Ishikawa (cell line): ENCODE data around the gene AIMP2.

Experiments
- CEBPB ChIP-seq: IDR thresholded peaks from 2 replicates; pipeline ENCODE4 v1.6.1; 2012
- EP300 ChIP-seq: IDR thresholded peaks from 2 replicates; pipeline ENCODE4 v1.6.1; 2012; ENCODE audit warnings: borderline replicate concordance
- RAD21 ChIP-seq: IDR thresholded peaks from 2 replicates; pipeline ENCODE4 v1.6.1; 2012; ENCODE audit warnings: low read depth
- TAF1 ChIP-seq: IDR thresholded peaks from 2 replicates; pipeline ENCODE4 v1.6.1; 2012; ENCODE audit warnings: low read depth, mild to moderate bottlenecking
- YY1 ChIP-seq: IDR thresholded peaks from 2 replicates; pipeline ENCODE4 v1.6.1; 2012; ENCODE audit warnings: low read depth
- TF ChIP-seq, protein P1 (sequence below): IDR thresholded peaks from 2 replicates; pipeline ENCODE4 v1.6.1; 2012; ENCODE audit warnings: low read depth, mild to moderate bottlenecking

DNA sequence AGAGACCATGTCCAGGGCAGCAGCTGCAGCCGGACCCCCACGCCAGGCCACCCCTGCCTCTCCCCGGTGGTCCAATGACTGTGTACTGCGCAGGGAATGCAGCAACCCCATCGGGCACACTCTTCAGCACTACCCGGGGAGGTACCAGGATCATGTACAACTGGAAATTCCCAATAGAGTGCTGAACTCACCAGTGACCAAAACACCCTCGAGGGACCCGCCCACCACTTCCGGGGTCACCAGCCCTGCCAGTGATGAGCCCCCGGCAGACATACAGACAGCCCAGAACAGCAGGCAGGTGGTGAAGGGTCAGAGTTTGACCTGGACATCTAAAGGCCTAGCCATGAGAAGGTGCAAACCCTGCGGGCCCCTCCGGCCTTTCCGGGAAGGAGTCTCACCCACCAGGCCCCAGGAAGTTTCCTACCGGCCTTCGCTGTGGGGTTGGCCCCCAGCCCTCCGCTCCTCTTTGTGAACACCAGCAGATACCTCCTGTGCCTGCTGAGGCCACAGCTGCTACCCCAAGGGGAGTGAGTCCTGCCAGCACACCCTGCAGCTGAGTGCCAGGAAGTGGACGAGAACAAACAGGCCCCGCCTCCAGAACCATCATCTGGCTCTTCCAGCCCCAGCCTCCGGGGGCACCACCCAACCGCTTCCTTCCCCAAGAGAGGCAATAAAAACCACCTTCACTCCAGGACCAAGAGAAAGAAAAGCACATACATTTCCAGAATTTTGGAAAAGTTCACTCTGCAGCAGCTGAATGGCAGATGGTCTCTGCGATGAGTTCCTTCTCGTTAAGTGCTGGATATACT lies 17.1 kb downstream of the AIMP2 start:
- TF ChIP-seq TAF1 (no peak), YY1 (no peak), CEBPB (no peak), EP300 (no peak), RAD21 (peak; percentile 13; the same call in 1 of the 2 replicates)
- TF ChIP-seq, protein P1, sequence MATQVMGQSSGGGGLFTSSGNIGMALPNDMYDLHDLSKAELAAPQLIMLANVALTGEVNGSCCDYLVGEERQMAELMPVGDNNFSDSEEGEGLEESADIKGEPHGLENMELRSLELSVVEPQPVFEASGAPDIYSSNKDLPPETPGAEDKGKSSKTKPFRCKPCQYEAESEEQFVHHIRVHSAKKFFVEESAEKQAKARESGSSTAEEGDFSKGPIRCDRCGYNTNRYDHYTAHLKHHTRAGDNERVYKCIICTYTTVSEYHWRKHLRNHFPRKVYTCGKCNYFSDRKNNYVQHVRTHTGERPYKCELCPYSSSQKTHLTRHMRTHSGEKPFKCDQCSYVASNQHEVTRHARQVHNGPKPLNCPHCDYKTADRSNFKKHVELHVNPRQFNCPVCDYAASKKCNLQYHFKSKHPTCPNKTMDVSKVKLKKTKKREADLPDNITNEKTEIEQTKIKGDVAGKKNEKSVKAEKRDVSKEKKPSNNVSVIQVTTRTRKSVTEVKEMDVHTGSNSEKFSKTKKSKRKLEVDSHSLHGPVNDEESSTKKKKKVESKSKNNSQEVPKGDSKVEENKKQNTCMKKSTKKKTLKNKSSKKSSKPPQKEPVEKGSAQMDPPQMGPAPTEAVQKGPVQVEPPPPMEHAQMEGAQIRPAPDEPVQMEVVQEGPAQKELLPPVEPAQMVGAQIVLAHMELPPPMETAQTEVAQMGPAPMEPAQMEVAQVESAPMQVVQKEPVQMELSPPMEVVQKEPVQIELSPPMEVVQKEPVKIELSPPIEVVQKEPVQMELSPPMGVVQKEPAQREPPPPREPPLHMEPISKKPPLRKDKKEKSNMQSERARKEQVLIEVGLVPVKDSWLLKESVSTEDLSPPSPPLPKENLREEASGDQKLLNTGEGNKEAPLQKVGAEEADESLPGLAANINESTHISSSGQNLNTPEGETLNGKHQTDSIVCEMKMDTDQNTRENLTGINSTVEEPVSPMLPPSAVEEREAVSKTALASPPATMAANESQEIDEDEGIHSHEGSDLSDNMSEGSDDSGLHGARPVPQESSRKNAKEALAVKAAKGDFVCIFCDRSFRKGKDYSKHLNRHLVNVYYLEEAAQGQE = no peak
